ENCODE data around the gene CCDC154. TPM values are rescaled to one million over a fixed set of nuclear protein-coding genes. Genes with fewer than 3 reads are reported as not detected.

CCDC154 gene
- total RNA-seq, 3 donors from 2014 or later: 0.48 to 1.2 (median 0.98) TPM

DNA sequence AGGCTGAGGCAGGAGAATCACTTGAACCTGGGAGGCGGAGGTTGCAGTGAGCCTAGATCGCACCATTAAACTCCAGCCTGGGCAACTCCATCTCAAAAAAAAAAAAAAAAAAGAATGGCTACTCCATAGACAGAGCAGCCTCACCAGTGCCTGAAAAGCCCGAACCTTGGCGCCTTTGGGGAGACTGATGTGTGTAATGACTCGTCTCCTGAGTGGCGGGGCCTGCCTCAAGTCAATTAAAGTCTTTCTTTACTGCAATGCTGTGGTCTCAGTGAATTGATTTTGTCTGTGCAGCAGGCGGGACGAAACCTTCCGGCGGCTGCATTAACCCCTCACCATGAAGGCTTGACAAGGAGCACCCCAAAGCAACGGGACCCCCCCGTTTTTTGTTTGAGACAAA is 20.3 kb downstream of the CCDC154 start:
- no peak overlapping the region for H3K27ac ChIP-seq
- H3K27me3 ChIP-seq: no peaks in the 10 kb centered on the region
- DNase-seq (ENCODE audit: low spot score in 2 of 2): no peak
- no peaks in the 10 kb centered on the region for H3K36me3 ChIP-seq
- no peak for TF ChIP-seq POLR2AphosphoS5 (IDR thresholded peaks at IDR 0.05)
- peaks cover 4 to 6% of the 10 kb centered on the region in 2 donors for H3K4me1 ChIP-seq
- no peaks in the 10 kb centered on the region for H3K9me3 ChIP-seq
- H3K4me3 ChIP-seq: no peak overlapping the region
- intact Hi-C loops (cut with DNase I; ENCODE audit: low total_unique reads): no loop called here

DNA sequence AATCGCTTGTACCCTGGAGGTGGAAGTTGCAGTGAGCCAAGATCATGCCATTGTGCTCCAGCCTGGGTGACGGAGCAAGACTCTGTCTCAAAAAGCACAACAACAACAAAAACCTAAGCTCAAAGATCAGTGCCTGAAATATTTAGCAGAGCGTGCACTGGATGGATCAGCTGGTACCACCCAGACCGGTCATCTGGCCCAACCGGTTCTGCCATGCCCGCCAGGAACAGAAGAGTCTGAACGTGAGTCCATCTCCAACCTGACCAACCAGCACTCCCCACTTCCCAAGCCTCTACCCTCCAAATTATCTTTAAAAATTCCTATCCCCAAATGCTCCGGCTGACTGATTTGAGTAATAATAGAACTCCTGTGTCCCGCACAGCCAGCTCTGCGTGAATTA is 22.3 kb downstream of the CCDC154 start:
- Histone ChIP-seq H3K4me1 (peaks cover 4 to 6% of the 10 kb centered on the region in 2 donors), H3K27me3 (no peaks in the 10 kb centered on the region), H3K4me3 (no peak overlapping the region), H3K9me3 (no peaks in the 10 kb centered on the region), H3K27ac (peak overlapping the region; percentile 93 to 97), H3K36me3 (no peaks in the 10 kb centered on the region)
- TF ChIP-seq, protein P1, sequence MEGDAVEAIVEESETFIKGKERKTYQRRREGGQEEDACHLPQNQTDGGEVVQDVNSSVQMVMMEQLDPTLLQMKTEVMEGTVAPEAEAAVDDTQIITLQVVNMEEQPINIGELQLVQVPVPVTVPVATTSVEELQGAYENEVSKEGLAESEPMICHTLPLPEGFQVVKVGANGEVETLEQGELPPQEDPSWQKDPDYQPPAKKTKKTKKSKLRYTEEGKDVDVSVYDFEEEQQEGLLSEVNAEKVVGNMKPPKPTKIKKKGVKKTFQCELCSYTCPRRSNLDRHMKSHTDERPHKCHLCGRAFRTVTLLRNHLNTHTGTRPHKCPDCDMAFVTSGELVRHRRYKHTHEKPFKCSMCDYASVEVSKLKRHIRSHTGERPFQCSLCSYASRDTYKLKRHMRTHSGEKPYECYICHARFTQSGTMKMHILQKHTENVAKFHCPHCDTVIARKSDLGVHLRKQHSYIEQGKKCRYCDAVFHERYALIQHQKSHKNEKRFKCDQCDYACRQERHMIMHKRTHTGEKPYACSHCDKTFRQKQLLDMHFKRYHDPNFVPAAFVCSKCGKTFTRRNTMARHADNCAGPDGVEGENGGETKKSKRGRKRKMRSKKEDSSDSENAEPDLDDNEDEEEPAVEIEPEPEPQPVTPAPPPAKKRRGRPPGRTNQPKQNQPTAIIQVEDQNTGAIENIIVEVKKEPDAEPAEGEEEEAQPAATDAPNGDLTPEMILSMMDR (IDR thresholded peaks at IDR 0.05): no peak
- no peak for DNase-seq (ENCODE audit: low spot score in 2 of 2)
- intact Hi-C loops (cut with DNase I; ENCODE audit: low total_unique reads): no loop called here

DNA sequence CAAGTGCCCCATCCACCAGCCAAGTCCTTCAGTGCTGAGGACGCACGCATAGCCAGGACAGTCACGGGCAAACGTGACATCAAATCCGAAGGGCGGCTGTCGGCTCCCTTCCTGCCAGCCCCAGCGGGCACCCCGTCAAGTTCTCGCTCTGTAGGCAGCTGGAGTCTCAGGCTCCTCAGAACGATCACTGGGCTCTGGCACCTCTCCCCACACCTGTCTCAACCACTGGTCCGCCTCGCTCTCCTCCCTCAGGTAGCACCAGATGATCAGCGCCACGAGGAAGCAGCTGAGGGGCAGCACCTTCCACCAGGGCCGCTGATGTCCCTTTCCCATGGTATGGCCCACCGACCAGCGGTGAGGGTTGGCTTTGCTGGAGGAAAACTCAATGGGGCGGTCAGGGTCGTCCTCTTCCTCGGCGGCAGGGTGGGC is 24.2 kb downstream of the CCDC154 start:
- TF ChIP-seq POLR2AphosphoS5 (IDR thresholded peaks at IDR 0.05): no peak
- Histone ChIP-seq H3K27me3 (no peaks in the 10 kb centered on the region), H3K36me3 (no peaks in the 10 kb centered on the region), H3K27ac (peak overlapping the region; percentile 93 to 97), H3K4me3 (peak overlapping the region; percentile 85 to 93 (median 91)), H3K4me1 (peaks cover 4 to 6% of the 10 kb centered on the region in 2 donors), H3K9me3 (no peaks in the 10 kb centered on the region)
- no peak for DNase-seq (ENCODE audit: low spot score in 2 of 2)
- intact Hi-C loops (cut with DNase I; ENCODE audit: low total_unique reads): no loop called here

DNA sequence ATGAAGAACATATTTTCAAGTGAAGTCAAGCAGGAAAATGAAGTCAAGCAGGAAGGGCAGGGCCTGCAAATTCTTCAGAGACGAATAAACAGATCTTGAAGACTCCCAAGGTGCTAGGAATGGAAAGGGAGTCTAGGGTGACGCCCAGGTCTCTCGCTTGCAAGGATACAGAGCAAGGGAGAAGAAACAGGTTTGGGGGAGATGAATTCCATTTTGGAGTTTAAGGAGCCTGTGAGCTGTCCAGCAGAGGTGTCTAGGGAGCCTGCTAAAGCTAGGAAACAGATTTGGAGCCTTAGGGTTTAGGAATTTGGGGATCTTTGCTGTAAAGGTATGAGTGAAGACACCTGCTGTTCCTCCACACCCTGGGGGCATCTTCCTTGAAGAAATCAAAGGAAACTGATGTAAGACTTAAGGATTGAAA is 27.8 kb downstream of the CCDC154 start:
- intact Hi-C loops (cut with DNase I; ENCODE audit: low total_unique reads): loop anchor here (10.0 kb wide), 2 partner anchors 102 to 118 kb away; partner anchors contain the start of gene TMEM204
- no peak for TF ChIP-seq POLR2A (IDR thresholded peaks at IDR 0.05)
- TF ChIP-seq, protein P1 (IDR thresholded peaks at IDR 0.05): no peak
- TF ChIP-seq POLR2AphosphoS5 (IDR thresholded peaks at IDR 0.05): no peak
- no peak overlapping the region for H3K27ac ChIP-seq
- DNase-seq (ENCODE audit: low spot score in 2 of 2): no peak
- no peaks in the 10 kb centered on the region for H3K27me3 ChIP-seq
- no peaks in the 10 kb centered on the region for H3K36me3 ChIP-seq
- H3K4me3 ChIP-seq: no peak overlapping the region
- H3K9me3 ChIP-seq: no peaks in the 10 kb centered on the region
- H3K4me1 ChIP-seq: peaks cover 6 to 9% of the 10 kb centered on the region in 2 donors

DNA sequence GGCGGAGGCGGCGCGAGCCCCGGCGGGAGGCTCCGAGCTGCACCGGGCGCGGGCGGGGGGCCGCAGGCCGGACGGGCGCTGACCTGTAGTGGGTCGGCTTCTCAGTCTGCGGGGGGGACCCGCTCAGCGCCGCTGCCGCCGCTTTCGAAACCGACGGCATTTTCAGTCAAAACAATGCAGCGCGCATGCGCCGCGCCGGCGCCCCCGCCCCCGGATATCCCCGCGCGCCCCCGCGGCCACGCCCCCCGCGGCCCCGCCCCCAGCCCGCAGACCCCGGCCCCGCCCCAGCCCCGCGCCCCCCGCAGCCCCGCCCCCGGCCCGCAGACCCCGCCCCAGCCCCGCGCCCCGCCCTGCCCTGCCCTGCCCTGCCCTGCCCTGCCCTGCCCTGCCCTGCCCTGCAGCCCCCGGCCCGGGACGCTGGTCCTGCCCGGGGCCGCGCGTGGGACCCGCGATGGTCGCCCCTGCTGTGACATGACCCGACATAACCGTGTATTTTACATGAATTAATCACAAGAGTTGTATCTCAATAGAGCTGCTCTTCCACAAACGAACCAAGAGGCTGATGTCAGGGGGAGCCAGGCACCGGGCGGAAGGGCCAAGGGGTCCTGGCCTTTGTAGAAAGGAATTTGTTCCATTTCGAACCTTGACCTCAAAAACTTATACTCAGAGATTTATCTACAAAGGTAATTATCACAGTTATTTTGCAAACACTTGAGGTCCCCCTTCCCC is 29.7 kb downstream of the CCDC154 start, which contains the start of gene UNKL:
Gene UNKL (minus strand): TSS at position 173 of the 729 bp plus-strand sequence. CDS start 13 bp downstream, at position 160.
- H3K9me3 ChIP-seq: no peaks in the 10 kb centered on the region
- DNase-seq (ENCODE audit: low spot score in 2 of 2): no peak
- H3K4me1 ChIP-seq: peaks cover 2 to 5% of the 10 kb centered on the region in 2 donors
- TF ChIP-seq, protein P1 (IDR thresholded peaks at IDR 0.05): no peak
- TF ChIP-seq POLR2A (IDR thresholded peaks at IDR 0.05) (no peak), POLR2AphosphoS5 (IDR thresholded peaks at IDR 0.05) (no peak)
- H3K27me3 ChIP-seq: no peaks in the 10 kb centered on the region
- H3K36me3 ChIP-seq: no peaks in the 10 kb centered on the region
- peak within 1 kb of the TSS; percentile 81 to 99 (median 90) for H3K4me3 ChIP-seq
- peak within 1 kb of the TSS; percentile 88 to 96 for H3K27ac ChIP-seq
- intact Hi-C loops (cut with DNase I; ENCODE audit: low total_unique reads): loop anchor here (10.0 kb wide), 2 partner anchors 100 to 120 kb away; partner anchors contain the start of gene TMEM204
